Measurements from ENCODE around the gene PTPN7. TPM values are rescaled to one million over a fixed set of nuclear protein-coding genes. Genes with fewer than 3 reads are reported as not detected.

Gene PTPN7
- polyA plus RNA-seq, 1 of the 3 experiments (the other 2 are of a cell fraction) = not detected

DNA sequence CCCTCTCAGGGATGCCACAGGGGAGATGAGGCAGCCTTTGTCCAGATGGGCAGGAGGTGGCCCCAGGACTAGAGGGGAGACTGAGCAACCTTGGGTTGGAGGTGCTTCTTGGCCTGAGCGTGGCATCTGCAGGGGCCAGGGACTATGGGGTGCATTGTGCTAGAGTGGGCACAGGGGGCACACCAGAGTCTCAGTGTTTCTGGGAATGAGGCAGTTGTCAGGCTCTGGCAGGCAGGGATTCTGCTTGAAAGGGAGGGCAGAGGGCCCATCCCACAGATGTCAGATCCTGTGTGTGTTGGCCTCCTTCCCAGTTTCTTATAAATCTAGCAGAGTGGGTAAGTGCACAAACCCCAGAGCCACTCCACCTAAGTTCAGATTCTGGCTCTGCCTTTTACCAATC lies 46.9 kb upstream of the PTPN7 start:
- 33% methylated on average over 1 of the region's 1 CpG for WGBS (ENCODE audit: low lambda C conversion rate)
- peaks cover 0 to 2% of the 10 kb centered on the region in 2 experiments; a peak in 1 of 4 replicates for H3K4me1 ChIP-seq (ENCODE audit: control insufficient read depth in 1 of 2, insufficient read depth in 2 of 2, low read depth in 1 of 2, low read length in 1 of 2)
- no peaks in the 10 kb centered on the region for H3K79me2 ChIP-seq (ENCODE audit: insufficient read depth)
- POLR2A ChIA-PET = no interaction called here
- no peak overlapping the region for H3K27ac ChIP-seq (ENCODE audit: low read depth in 2 of 2, low read length in 1 of 2)
- H3K9me2 ChIP-seq = no peaks in the 10 kb centered on the region
- H3F3A ChIP-seq (replicated peaks; ENCODE audit: insufficient read depth) = peaks cover 4% of the 10 kb centered on the region
- no peaks in the 10 kb centered on the region for H4K20me1 ChIP-seq (ENCODE audit: insufficient read depth)
- DNase-seq = peak; percentile 89
- CTCF ChIA-PET = interaction anchor here (0.7 to 3.0 kb wide), 5 partner anchors 14 to 97 kb away, joined by 3 to 11 read pairs (median 4); partner anchors contain the start of gene LGR6
- H3K9me3 ChIP-seq = no peaks in the 10 kb centered on the region
- H3K4me3 ChIP-seq (ENCODE audit: low read depth in 2 of 2, low read length in 1 of 2) = no peak overlapping the region
- H3K9ac ChIP-seq = no peak overlapping the region
- no peak overlapping the region for H2AFZ ChIP-seq (ENCODE audit: low read depth)
- TF ChIP-seq CTCF (IDR thresholded peaks at IDR 0.05) = peak; percentile 55
- 0 out of 2 replicates have a peak, but pooled peaks have one; percentile 18 for TF ChIP-seq MXI1 (IDR thresholded peaks at IDR 0.05; ENCODE audit: low read depth, low read length)
- TF ChIP-seq GATA2 (CRISPR knock-in tag; IDR thresholded peaks at IDR 0.05) = no peak
- peak; percentile 46; the same call in 1 of the 2 replicates for TF ChIP-seq NFIC (IDR thresholded peaks at IDR 0.05; ENCODE audit: borderline replicate concordance)
- TF ChIP-seq RAD21 (IDR thresholded peaks at IDR 0.05; ENCODE audit: low read length) = peak; percentile 48
- TF ChIP-seq TEAD4 (IDR thresholded peaks at IDR 0.05; ENCODE audit: borderline replicate concordance, insufficient read depth) = no peak
- no peak for TF ChIP-seq TAF1 (IDR thresholded peaks at IDR 0.05; ENCODE audit: borderline replicate concordance, low read depth, low read length)
- H3K27me3 ChIP-seq (ENCODE audit: insufficient read depth) = peaks cover 6% of the 10 kb centered on the region; the same call in 1 of the 2 replicates
- H3K36me3 ChIP-seq (replicated peaks in 1 of 2; ENCODE audit: control insufficient read depth in 1 of 2, insufficient read depth in 2 of 2, low read length in 1 of 2) = no peaks in the 10 kb centered on the region
- no peak overlapping the region for H3K4me2 ChIP-seq

GRCh38 chr1:202205523-202206190 lies 45.3 kb upstream of the PTPN7 start:
- no peak for DNase-seq
- Histone ChIP-seq H3K4me2 (no peak overlapping the region), H2AFZ (ENCODE audit: low read depth) (no peak overlapping the region), H3K36me3 (replicated peaks in 1 of 2; ENCODE audit: control insufficient read depth in 1 of 2, insufficient read depth in 2 of 2, low read length in 1 of 2) (no peaks in the 10 kb centered on the region), H3K9ac (no peak overlapping the region), H3K4me3 (ENCODE audit: low read depth in 2 of 2, low read length in 1 of 2) (no peak overlapping the region), H3K79me2 (ENCODE audit: insufficient read depth) (no peaks in the 10 kb centered on the region), H3K9me2 (no peaks in the 10 kb centered on the region), H3K9me3 (no peaks in the 10 kb centered on the region), H3K27ac (ENCODE audit: low read depth in 2 of 2, low read length in 1 of 2) (no peak overlapping the region), H4K20me1 (ENCODE audit: insufficient read depth) (no peaks in the 10 kb centered on the region), H3K4me1 (ENCODE audit: control insufficient read depth in 1 of 2, insufficient read depth in 2 of 2, low read depth in 1 of 2, low read length in 1 of 2) (peaks cover 0 to 2% of the 10 kb centered on the region in 2 experiments; a peak in 1 of 4 replicates), H3K27me3 (ENCODE audit: insufficient read depth) (no peaks in the 10 kb centered on the region; the same call in 1 of the 2 replicates), H3F3A (replicated peaks; ENCODE audit: insufficient read depth) (peaks cover 4% of the 10 kb centered on the region)
- 62% methylated on average over 5 of the region's 5 CpGs for WGBS (ENCODE audit: low lambda C conversion rate)
- ChIA-PET CTCF (interaction anchor here (0.7 to 3.0 kb wide), 5 partner anchors 13 to 111 kb away, joined by 3 to 11 read pairs (median 4); partner anchors contain the start of gene LGR6), POLR2A (no interaction called here)
- TF ChIP-seq EZH2phosphoT487 (IDR thresholded peaks at IDR 0.05; ENCODE audit: borderline replicate concordance, low read depth) (no peak), RFX5 (IDR thresholded peaks at IDR 0.05; ENCODE audit: low read length) (no peak), MXI1 (IDR thresholded peaks at IDR 0.05; ENCODE audit: low read depth, low read length) (no peak), CTCF (IDR thresholded peaks at IDR 0.05) (peak; percentile 35; the same call in 1 of the 2 replicates), NRF1 (IDR thresholded peaks at IDR 0.05; ENCODE audit: low read depth, low read length) (no peak), PBX3 (IDR thresholded peaks at IDR 0.05) (no peak)
